ENCODE results near the gene TNFRSF8. TPM values are rescaled to one million over a fixed set of nuclear protein-coding genes. Genes with fewer than 3 reads are reported as not detected.

TNFRSF8 gene
- total RNA-seq, 3 donors from 2014 or later (not counting 1 experiment from before 2014, with no cell fraction given) = 0.34 to 1.7 (median 0.50) TPM

- Mint-ChIP-seq H3K27ac (no peak overlapping the region), H3K9me3 (no peaks in the 10 kb centered on the region), H3K36me3 (no peaks in the 10 kb centered on the region), H3K27me3 (ENCODE audit: low read depth in 2 of 2) (peaks cover 0 to 2% of the 10 kb centered on the region in 2 donors), H3K4me1 (peaks cover 22 to 31% of the 10 kb centered on the region in 2 donors), H3K4me3 (no peak overlapping the region)
- H3K4me3 ChIP-seq (ENCODE audit: low read length) = no peak overlapping the region
- H3K36me3 ChIP-seq (ENCODE audit: control insufficient read depth, insufficient read depth, low read length) = no peaks in the 10 kb centered on the region
- H3K9me3 ChIP-seq (ENCODE audit: control insufficient read depth, insufficient read depth, low read length) = no peaks in the 10 kb centered on the region
- TF ChIP-seq, protein P1, sequence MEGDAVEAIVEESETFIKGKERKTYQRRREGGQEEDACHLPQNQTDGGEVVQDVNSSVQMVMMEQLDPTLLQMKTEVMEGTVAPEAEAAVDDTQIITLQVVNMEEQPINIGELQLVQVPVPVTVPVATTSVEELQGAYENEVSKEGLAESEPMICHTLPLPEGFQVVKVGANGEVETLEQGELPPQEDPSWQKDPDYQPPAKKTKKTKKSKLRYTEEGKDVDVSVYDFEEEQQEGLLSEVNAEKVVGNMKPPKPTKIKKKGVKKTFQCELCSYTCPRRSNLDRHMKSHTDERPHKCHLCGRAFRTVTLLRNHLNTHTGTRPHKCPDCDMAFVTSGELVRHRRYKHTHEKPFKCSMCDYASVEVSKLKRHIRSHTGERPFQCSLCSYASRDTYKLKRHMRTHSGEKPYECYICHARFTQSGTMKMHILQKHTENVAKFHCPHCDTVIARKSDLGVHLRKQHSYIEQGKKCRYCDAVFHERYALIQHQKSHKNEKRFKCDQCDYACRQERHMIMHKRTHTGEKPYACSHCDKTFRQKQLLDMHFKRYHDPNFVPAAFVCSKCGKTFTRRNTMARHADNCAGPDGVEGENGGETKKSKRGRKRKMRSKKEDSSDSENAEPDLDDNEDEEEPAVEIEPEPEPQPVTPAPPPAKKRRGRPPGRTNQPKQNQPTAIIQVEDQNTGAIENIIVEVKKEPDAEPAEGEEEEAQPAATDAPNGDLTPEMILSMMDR (IDR thresholded peaks at IDR 0.05) = no peak
- H3K4me1 ChIP-seq (ENCODE audit: control insufficient read depth, insufficient read depth, low read length) = peaks cover 42% of the 10 kb centered on the region
- ATAC-seq (no peak), DNase-seq (no peak)
- H3K27me3 ChIP-seq (ENCODE audit: control insufficient read depth, insufficient read depth, low read length) = no peaks in the 10 kb centered on the region
- intact Hi-C loops (cut with micrococcal nuclease) = no loop called here
- H3K27ac ChIP-seq (ENCODE audit: low read length) = no peak overlapping the region
- WGBS (ENCODE audit: insufficient coverage) = 84% methylated on average over 15 of the region's 15 CpGs
Observed at GRCh38 chr1:12128120-12128519, 65.0 kb downstream of the TNFRSF8 start.

DNA sequence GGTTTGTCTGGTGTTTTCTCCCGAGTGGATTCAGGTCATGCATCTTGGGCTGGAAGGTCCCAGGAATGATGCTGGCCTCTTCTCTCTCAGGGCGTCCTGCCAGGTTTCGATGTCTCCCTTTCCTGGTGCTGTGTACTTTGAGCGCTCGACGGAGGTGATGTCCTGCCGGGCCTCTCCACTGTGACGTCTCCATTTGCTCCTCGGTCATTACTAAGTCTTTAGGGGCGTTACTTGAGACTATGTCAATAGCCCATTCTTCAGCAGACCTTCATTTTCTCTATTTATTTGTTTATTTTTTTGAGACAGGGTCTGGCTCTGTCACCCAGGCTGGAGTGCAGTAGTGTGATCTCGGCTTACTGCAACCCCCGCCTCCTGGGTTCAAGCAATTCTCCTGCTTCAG lies 66.5 kb downstream of the TNFRSF8 start:
- DNase-seq (no peak), ATAC-seq (no peak)
- intact Hi-C loops (cut with micrococcal nuclease) = no loop called here
- H3K4me1 ChIP-seq (ENCODE audit: control insufficient read depth, insufficient read depth, low read length) = peaks cover 55% of the 10 kb centered on the region
- no peaks in the 10 kb centered on the region for H3K9me3 Mint-ChIP-seq
- 95% methylated on average over 12 of the region's 12 CpGs for WGBS (ENCODE audit: insufficient coverage)
- H3K4me3 ChIP-seq (ENCODE audit: low read length) = no peak overlapping the region
- H3K27me3 Mint-ChIP-seq (ENCODE audit: low read depth in 2 of 2) = no peaks in the 10 kb centered on the region
- peak overlapping the region; percentile 34 to 48 for H3K27ac Mint-ChIP-seq
- H3K36me3 Mint-ChIP-seq = no peaks in the 10 kb centered on the region
- no peaks in the 10 kb centered on the region for H3K27me3 ChIP-seq (ENCODE audit: control insufficient read depth, insufficient read depth, low read length)
- H3K27ac ChIP-seq (ENCODE audit: low read length) = no peak overlapping the region
- H3K9me3 ChIP-seq (ENCODE audit: control insufficient read depth, insufficient read depth, low read length) = no peaks in the 10 kb centered on the region
- H3K36me3 ChIP-seq (ENCODE audit: control insufficient read depth, insufficient read depth, low read length) = no peaks in the 10 kb centered on the region
- TF ChIP-seq, protein P1 (IDR thresholded peaks at IDR 0.05) = no peak
- H3K4me3 Mint-ChIP-seq = no peak overlapping the region
- H3K4me1 Mint-ChIP-seq = peaks cover 31 to 42% of the 10 kb centered on the region in 2 donors

- Histone ChIP-seq H3K9me3 (ENCODE audit: control insufficient read depth, insufficient read depth, low read length) (no peaks in the 10 kb centered on the region), H3K4me3 (ENCODE audit: low read length) (no peak overlapping the region), H3K4me1 (ENCODE audit: control insufficient read depth, insufficient read depth, low read length) (peaks cover 47% of the 10 kb centered on the region), H3K27me3 (ENCODE audit: control insufficient read depth, insufficient read depth, low read length) (no peaks in the 10 kb centered on the region), H3K27ac (ENCODE audit: low read length) (no peak overlapping the region), H3K36me3 (ENCODE audit: control insufficient read depth, insufficient read depth, low read length) (no peaks in the 10 kb centered on the region)
- WGBS (ENCODE audit: insufficient coverage) = 89% methylated on average over 13 of the region's 13 CpGs
- Mint-ChIP-seq H3K27me3 (ENCODE audit: low read depth in 2 of 2) (no peaks in the 10 kb centered on the region), H3K4me1 (peaks cover 21 to 35% of the 10 kb centered on the region in 2 donors), H3K36me3 (no peaks in the 10 kb centered on the region), H3K27ac (peak overlapping the region in 1 of 2 donors; percentile 34), H3K9me3 (no peaks in the 10 kb centered on the region), H3K4me3 (no peak overlapping the region)
- DNase-seq (no peak), ATAC-seq (no peak)
- TF ChIP-seq, protein P1 (IDR thresholded peaks at IDR 0.05) = no peak
- intact Hi-C loops (cut with micrococcal nuclease) = no loop called here
Observed at GRCh38 chr1:12130466-12131130, 67.5 kb downstream of the TNFRSF8 start.

GRCh38 chr1:12132078-12132477 lies 69.0 kb downstream of the TNFRSF8 start:
- H3K27me3 Mint-ChIP-seq (ENCODE audit: low read depth in 2 of 2) = no peaks in the 10 kb centered on the region
- no peaks in the 10 kb centered on the region for H3K9me3 ChIP-seq (ENCODE audit: control insufficient read depth, insufficient read depth, low read length)
- no peaks in the 10 kb centered on the region for H3K27me3 ChIP-seq (ENCODE audit: control insufficient read depth, insufficient read depth, low read length)
- no peaks in the 10 kb centered on the region for H3K36me3 ChIP-seq (ENCODE audit: control insufficient read depth, insufficient read depth, low read length)
- TF ChIP-seq, protein P1 (IDR thresholded peaks at IDR 0.05) = no peak
- H3K27ac Mint-ChIP-seq = peak overlapping the region; percentile 91 to 96
- H3K4me3 Mint-ChIP-seq = peak overlapping the region; percentile 13
- no peaks in the 10 kb centered on the region for H3K9me3 Mint-ChIP-seq
- H3K27ac ChIP-seq (ENCODE audit: low read length) = peak overlapping the region; percentile 95
- no peak for ATAC-seq
- H3K4me1 ChIP-seq (ENCODE audit: control insufficient read depth, insufficient read depth, low read length) = peaks cover 37% of the 10 kb centered on the region
- DNase-seq = no peak
- intact Hi-C loops (cut with micrococcal nuclease) = loop anchor here (1.0 kb wide), 1 partner anchor 25 kb away; no protein-coding TSS in a partner anchor
- H3K4me1 Mint-ChIP-seq = peaks cover 15 to 21% of the 10 kb centered on the region in 2 donors
- H3K36me3 Mint-ChIP-seq = no peaks in the 10 kb centered on the region
- 74% methylated on average over 8 of the region's 8 CpGs for WGBS (ENCODE audit: insufficient coverage)
- H3K4me3 ChIP-seq (ENCODE audit: low read length) = no peak overlapping the region
